ENCODE results near the gene PROM2.

PROM2 gene

DNA sequence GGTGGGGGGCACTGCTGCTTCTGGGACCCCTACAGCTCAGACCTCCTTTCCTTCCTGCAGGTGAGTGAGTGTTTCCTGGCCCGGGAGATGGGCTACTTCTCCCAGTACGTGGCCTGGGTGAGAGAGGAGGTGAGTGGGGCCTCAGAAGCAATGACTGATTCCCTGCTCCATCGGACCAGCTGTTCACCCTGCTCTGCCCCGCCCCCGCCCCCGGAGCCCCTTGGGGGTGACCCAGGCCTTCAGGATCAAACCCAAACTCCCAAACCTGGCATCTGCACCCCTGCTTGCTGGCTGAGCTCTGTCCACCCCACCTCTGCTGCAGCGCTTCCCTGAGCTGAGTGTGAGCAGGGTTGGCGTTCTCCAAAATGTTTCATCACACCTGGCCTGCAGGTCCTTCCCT is 13.1 kb downstream of the PROM2 start:
- DNase-seq, result no peak

- DNase-seq, result no peak
These were observed 13.6 kb downstream of the PROM2 start for GRCh38 chr2:95287806-95288205.

DNA sequence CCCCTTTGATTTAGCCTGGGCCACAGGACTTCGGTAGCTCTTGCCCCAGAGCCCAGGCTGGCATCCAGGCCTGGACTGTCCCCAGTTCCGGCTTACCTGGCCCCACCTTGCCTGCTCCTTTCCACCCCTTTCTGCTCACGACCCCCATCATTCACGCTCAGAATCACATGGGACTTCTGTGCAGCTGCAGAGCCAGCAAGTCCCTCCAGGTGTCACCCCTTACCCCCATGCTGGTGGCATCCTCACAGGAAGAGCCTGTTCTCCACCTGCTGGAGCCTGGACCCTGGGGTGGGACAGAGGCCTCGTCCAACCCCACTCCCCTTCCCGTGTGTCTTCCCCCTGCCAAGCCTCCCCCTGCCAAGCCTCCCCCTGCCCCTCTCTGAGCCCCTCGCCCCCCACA is 15.0 kb downstream of the PROM2 start:
- DNase-seq, result no peak

DNA sequence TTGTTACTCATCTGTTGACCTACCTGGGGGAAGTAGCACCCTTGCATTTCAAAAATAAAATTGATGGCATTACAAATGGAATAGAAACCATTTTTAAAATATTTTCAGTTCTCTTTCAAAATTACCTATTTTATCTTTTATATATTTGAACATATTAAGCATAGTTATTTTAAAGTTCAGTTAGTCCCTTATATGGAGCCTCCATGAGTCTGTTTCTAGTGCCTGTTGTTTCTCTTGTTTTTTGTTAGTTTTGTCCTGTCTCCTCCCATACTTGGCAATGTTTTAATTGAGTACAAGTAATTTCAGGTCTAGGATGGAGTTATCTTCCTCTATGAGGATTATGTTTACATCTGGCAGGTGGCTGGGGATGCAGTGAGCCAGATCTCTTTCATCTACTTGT is 17.0 kb downstream of the PROM2 start:
- no peak for DNase-seq

DNA sequence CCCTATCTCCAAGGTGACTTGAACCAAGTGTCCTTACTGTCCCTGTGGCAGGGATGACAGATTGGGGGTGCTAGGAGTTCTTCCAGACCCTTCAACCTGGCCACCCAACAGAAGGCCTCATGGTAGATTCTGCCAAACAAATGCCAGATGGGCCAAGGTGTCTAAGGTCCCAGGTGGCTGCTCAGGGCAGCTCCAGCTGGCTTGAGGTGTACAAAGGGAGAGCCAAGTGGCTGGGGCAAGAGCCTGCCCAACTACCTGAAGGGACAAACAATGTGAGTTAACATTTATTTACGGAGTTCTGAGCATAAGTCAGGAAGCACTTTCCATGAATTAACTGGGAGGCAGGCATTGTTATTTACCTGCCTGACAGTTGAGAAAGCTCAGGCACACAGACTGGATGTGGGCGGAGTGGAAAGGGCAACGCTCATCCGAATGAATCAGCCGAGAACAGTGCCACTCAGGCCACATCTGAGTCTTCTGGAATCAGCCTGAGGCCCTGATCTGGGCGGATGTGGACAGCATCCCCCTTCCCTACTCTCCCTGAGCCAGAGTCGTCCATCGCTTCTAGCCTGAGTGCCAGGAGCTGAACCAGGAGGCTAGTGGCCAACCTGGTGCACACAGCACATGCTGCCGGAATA is 18.5 kb downstream of the PROM2 start:
- no peak for DNase-seq

GRCh38 chr2:95294579-95295250 is 20.5 kb downstream of the PROM2 start:
- DNase-seq, result no peak

DNA sequence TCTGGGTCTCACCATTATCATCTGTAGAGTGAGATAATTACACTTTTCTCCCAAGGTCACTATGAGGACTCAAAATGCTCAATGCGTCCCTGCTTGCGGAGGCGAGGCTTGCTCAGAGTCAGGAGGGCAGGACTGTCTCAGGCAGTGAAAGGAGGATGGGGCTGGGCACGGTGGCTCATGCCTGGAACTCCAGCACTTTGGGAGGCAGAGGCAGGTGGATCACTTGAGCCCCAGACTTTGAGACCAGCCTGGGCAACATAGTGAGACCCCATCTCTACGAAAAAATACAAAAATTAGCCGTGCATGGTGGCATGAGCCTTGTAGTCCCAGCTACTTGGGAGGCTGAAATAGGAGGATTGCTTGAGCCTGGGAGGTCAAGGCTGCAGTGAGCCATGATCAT is 21.1 kb downstream of the PROM2 start:
- no peak for DNase-seq

DNA sequence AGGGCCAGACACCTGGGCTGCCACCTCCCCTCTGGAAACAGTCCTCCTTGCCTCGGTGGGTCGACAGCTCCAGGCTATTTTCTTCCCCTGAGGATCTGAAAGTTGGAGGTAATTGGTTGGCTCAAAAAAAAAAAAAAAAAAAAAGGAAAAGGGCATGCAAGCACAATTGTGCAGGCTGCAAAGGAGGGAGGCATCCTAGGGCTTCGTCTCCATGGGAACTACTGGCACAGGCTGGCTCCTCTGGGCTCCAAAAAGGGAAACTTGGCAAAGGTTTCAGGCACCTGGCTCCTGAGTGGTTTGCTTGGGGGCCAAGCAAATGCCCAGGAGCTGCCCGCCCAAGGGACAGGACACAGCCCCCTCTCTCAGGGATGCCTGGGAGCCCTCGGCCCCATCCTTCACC is 21.8 kb downstream of the PROM2 start:
- no peak for DNase-seq

GRCh38 chr2:95296880-95297487 is 22.7 kb downstream of the PROM2 start, which contains the start of gene KCNIP3:
Gene KCNIP3, plus strand, starts transcription at chr2:95297347. Its CDS starts 92 bp downstream, at chr2:95297439.
- DNase-seq, result no peak

- no peak for DNase-seq
These were observed 23.6 kb downstream of the PROM2 start for GRCh38 chr2:95297639-95298395.

DNA sequence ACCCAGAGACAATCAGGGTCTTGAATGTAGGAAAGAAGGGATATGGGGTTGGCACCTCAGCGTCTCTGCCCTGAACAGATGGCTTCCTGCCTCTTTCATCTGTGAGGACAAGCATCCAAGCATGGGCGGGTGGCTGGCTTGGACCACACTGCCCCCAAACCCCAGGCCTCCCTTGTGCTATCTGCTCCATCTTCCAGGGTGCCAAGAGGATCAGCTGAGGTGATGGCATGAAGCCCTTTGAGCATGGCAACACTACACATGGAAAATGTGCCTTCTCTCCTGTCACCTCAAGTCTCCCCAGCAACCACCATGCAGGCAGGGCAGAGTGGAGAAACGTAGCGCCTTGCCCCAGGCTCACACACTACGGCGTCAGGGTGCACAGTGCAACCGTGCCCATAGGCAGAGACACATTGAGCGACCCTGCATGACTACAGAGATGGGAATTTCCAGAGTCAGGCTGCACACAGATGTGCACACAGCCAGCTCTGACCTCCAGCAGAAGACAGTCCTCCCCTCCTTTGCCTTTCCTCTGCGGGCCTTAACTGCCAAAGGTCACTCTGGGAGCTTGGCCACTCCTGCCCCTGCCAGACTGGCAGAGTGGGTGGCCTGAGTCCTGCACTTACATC is 24.4 kb downstream of the PROM2 start:
- DNase-seq, result no peak

DNA sequence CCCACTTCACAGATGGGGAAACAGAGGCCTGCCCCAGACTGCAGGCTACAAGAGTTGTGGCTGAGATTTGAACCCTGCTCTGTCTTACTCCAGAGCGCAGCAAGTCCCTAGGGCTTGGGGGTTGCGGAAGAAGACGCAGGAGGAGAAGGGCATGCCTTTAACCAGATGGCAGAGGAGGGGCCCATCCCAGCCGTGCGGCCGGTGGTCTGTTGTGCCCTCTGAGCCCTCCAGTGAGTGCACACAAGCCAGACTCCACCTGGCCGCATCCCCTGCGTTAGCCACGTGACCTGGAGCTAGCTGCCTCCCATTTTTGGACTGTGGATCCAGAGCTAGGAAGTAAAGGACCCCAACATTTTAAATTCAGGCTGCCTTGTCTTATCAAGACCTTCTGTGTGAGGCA is 25.7 kb downstream of the PROM2 start:
- no peak for DNase-seq

- no peak for DNase-seq
These were observed 26.2 kb downstream of the PROM2 start for GRCh38 chr2:95300450-95300849.

- DNase-seq, result no peak
These were observed 26.9 kb downstream of the PROM2 start for GRCh38 chr2:95301186-95301585.

GRCh38 chr2:95301876-95302641 is 27.8 kb downstream of the PROM2 start:
- no peak for DNase-seq

DNA sequence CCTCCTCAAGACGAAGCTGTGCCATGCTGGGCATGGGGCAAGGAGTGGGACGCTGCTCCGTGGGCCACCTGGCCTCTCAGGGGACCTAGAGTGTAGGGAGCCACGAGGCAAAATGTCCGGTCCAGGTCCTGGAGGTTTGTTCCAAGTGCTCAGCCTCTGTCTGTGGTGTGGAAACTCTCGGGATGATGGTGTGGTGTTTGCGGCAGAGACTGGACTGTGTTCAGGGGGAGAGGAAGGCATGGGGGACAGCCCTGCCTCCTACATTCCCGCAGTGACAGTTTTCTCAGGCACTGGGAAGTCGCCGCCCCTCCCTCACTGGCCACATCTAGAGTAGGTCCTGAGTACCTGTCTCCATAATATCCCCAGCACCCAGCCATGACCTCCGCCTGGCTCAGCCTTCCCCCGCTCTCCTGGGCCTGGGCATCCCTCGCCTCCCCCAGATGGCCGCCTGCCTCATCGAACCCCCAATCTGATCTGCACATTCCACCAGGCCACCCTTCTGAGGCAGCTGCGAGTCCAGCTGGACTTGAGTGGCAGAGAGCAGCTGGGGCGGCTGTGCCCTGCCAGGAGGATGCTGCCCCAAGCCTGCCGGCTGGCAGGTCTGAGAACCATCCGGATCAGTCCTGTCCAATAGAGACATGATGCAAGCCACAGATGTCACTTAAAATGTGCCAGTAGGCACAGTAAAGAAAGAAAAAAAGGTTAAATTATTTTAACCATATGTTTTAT is 29.1 kb downstream of the PROM2 start:
- DNase-seq, result no peak

- DNase-seq, result no peak
These were observed 31.3 kb downstream of the PROM2 start for GRCh38 chr2:95305380-95306061.

- no peak for DNase-seq
These were observed 32.2 kb downstream of the PROM2 start for GRCh38 chr2:95306336-95306895.

- DNase-seq, result no peak
These were observed 32.8 kb downstream of the PROM2 start for GRCh38 chr2:95307036-95307435.

DNA sequence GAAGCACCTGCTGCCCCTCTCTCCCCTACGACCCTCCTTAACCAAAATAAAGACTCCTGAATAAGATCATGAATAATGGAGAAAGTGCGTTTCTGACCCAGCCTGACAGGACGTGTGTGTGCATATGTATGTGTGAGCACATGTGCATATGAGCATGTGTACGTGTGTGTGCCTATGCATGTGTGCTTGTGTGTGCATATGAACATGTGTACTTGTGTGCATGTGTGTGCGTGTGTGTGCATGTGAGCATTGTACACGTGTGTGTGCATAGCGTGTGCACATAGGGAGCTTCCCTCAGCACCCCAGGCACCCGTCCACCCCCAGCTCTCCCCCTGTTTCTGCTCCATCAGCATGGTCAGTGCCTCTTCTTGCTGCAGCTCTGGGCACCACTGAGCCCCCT is 33.6 kb downstream of the PROM2 start:
- DNase-seq, result no peak
